Mononuclear cell (primary cell): ENCODE results near the gene SIPA1L3. TPM values are rescaled to one million over a fixed set of nuclear protein-coding genes. Genes with fewer than 3 reads are reported as not detected.

Source experiments
- H3K27me3 ChIP-seq: 2 replicates; pipeline ENCODE4 v1.6.0; 2011; ENCODE audit warnings: low read length, control low read depth; ENCODE audit not compliant: insufficient read depth
- H3K4me1 ChIP-seq: 2 replicates; pipeline ENCODE4 v1.5.1; 2011; ENCODE audit warnings: mild to moderate bottlenecking, low read length, control low read depth; ENCODE audit not compliant: insufficient read depth
- H3K4me3 ChIP-seq: 2 replicates; pipeline ENCODE4 v1.5.1; 2011; ENCODE audit warnings: mild to moderate bottlenecking, low read length, moderate library complexity
- H3K9me3 ChIP-seq: 2 replicates; pipeline ENCODE4 v1.5.1; 2011; ENCODE audit warnings: low read depth, mild to moderate bottlenecking, control low read depth, low read length
- total RNA-seq: library from RNA; depleted of rRNA; stranded (reverse); fragments of >200 nt; gene quantifications from one replicate; pipeline ENCODE4 v1.2.3, GENCODE V29; 2012

Gene SIPA1L3
- total RNA-seq, 1 donor, result 12.8 TPM

GRCh38 chr19:38234615-38235014 lies 327.6 kb downstream of the SIPA1L3 start:
- Histone ChIP-seq H3K4me1 (no peaks in the 10 kb centered on the region), H3K27me3 (peaks cover 12% of the 10 kb centered on the region), H3K4me3 (no peak overlapping the region), H3K9me3 (no peaks in the 10 kb centered on the region)

- Histone ChIP-seq H3K9me3 (no peaks in the 10 kb centered on the region), H3K27me3 (no peaks in the 10 kb centered on the region), H3K4me3 (no peak overlapping the region), H3K4me1 (peaks cover 3% of the 10 kb centered on the region)
Observed at GRCh38 chr19:38239816-38240215, 332.8 kb downstream of the SIPA1L3 start.

GRCh38 chr19:38243279-38243673 lies 336.3 kb downstream of the SIPA1L3 start:
- Histone ChIP-seq H3K4me3 (no peak overlapping the region), H3K27me3 (no peaks in the 10 kb centered on the region)

GRCh38 chr19:38245826-38246498 lies 339.0 kb downstream of the SIPA1L3 start:
- Histone ChIP-seq H3K4me3 (no peak overlapping the region), H3K9me3 (no peaks in the 10 kb centered on the region), H3K4me1 (peaks cover 3% of the 10 kb centered on the region), H3K27me3 (no peaks in the 10 kb centered on the region)

More at GRCh38 chr19:38243279-38243673, 336.3 kb downstream of the SIPA1L3 start:
- Histone ChIP-seq H3K4me1 (peaks cover 3% of the 10 kb centered on the region), H3K9me3 (no peaks in the 10 kb centered on the region)

- Histone ChIP-seq H3K4me1 (peaks cover 3% of the 10 kb centered on the region), H3K4me3 (no peak overlapping the region), H3K9me3 (no peaks in the 10 kb centered on the region), H3K27me3 (no peaks in the 10 kb centered on the region)
Observed at GRCh38 chr19:38247126-38247525, 340.1 kb downstream of the SIPA1L3 start.

- Histone ChIP-seq H3K27me3 (no peaks in the 10 kb centered on the region), H3K4me1 (peaks cover 3% of the 10 kb centered on the region), H3K4me3 (no peak overlapping the region), H3K9me3 (no peaks in the 10 kb centered on the region)
Observed at GRCh38 chr19:38247734-38248268, 340.8 kb downstream of the SIPA1L3 start.

GRCh38 chr19:38248421-38248820 lies 341.4 kb downstream of the SIPA1L3 start:
- peaks cover 2% of the 10 kb centered on the region for H3K4me1 ChIP-seq
- H3K27me3 ChIP-seq, result no peaks in the 10 kb centered on the region
- H3K9me3 ChIP-seq, result no peaks in the 10 kb centered on the region
- H3K4me3 ChIP-seq, result no peak overlapping the region

- Histone ChIP-seq H3K4me3 (no peak overlapping the region), H3K27me3 (peaks cover 4% of the 10 kb centered on the region)
Observed at GRCh38 chr19:38250428-38250820, 343.4 kb downstream of the SIPA1L3 start.

GRCh38 chr19:38250821-38251563 lies 344.0 kb downstream of the SIPA1L3 start:
- Histone ChIP-seq H3K27me3 (peaks cover 9% of the 10 kb centered on the region), H3K4me3 (no peak overlapping the region), H3K4me1 (no peaks in the 10 kb centered on the region), H3K9me3 (no peaks in the 10 kb centered on the region)

More at GRCh38 chr19:38250428-38250820, 343.4 kb downstream of the SIPA1L3 start:
- Histone ChIP-seq H3K9me3 (no peaks in the 10 kb centered on the region), H3K4me1 (no peaks in the 10 kb centered on the region)

- Histone ChIP-seq H3K4me3 (no peak overlapping the region), H3K27me3 (peaks cover 10% of the 10 kb centered on the region), H3K9me3 (no peaks in the 10 kb centered on the region), H3K4me1 (peaks cover 6% of the 10 kb centered on the region)
Observed at GRCh38 chr19:38251564-38252051, 344.6 kb downstream of the SIPA1L3 start.

- Histone ChIP-seq H3K9me3 (no peaks in the 10 kb centered on the region), H3K27me3 (peaks cover 16% of the 10 kb centered on the region), H3K4me1 (peaks cover 10% of the 10 kb centered on the region), H3K4me3 (no peak overlapping the region)
Observed at GRCh38 chr19:38252385-38252784, 345.4 kb downstream of the SIPA1L3 start.

- H3K4me3 ChIP-seq, result no peak overlapping the region
- H3K9me3 ChIP-seq, result no peaks in the 10 kb centered on the region
- H3K27me3 ChIP-seq, result peaks cover 16% of the 10 kb centered on the region
- H3K4me1 ChIP-seq, result peaks cover 10% of the 10 kb centered on the region
Observed at GRCh38 chr19:38252941-38253691, 346.1 kb downstream of the SIPA1L3 start.

- Histone ChIP-seq H3K9me3 (no peaks in the 10 kb centered on the region), H3K4me1 (peaks cover 10% of the 10 kb centered on the region), H3K4me3 (no peak overlapping the region), H3K27me3 (peaks cover 16% of the 10 kb centered on the region)
Observed at GRCh38 chr19:38253788-38254187, 346.8 kb downstream of the SIPA1L3 start.

GRCh38 chr19:38255383-38256014 lies 348.5 kb downstream of the SIPA1L3 start:
- Histone ChIP-seq H3K4me1 (peaks cover 10% of the 10 kb centered on the region), H3K9me3 (no peaks in the 10 kb centered on the region), H3K4me3 (no peak overlapping the region), H3K27me3 (peaks cover 16% of the 10 kb centered on the region)
